SKM-1 (cell line): ENCODE measurements around the gene ITSN2.
"Not testable (repeated sequence)": the region's sequence is repeated elsewhere in the genome, so short reads cannot be mapped to it uniquely, and the experiment has no call there.

ENCODE experiments used
- DNase-seq: peaks from one replicate; lab custom pipeline; 2025; ENCODE audit not compliant: unreplicated experiment; lab: John Stamatoyannopoulos, UW

Gene ITSN2

DNA sequence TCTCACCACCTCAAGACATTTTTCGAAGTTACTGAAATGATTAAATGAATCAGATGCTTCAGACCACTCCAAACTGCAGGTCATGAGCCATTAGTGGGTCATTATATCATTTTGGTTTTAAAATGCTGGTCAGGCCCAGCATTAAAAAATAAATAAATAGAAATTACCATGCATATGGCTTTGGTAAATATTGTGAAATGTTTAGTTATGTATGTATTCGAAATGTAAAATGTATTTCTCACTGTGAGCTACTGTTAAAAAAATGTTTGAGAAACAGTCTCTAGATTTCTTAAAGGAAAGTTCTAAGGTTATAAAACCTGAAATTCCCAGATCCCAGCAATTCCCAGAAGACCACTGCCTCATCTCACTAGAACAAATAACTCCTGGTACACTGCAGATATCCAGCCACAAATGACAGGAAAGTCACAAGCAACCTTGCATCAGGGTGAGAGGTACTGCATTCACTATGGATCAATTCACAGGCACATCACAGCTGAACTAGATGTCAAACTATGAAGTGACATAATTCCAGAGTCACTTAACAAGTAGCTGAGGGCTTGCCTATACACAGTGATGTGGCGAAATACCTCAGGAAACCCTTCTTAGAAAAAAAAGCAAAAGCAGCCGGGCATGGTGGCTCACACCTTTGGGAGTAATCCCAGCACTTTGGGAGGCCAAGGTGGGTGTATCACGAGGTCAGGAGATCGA lies 138.8 kb downstream of the ITSN2 start:
- no peak for DNase-seq

DNA sequence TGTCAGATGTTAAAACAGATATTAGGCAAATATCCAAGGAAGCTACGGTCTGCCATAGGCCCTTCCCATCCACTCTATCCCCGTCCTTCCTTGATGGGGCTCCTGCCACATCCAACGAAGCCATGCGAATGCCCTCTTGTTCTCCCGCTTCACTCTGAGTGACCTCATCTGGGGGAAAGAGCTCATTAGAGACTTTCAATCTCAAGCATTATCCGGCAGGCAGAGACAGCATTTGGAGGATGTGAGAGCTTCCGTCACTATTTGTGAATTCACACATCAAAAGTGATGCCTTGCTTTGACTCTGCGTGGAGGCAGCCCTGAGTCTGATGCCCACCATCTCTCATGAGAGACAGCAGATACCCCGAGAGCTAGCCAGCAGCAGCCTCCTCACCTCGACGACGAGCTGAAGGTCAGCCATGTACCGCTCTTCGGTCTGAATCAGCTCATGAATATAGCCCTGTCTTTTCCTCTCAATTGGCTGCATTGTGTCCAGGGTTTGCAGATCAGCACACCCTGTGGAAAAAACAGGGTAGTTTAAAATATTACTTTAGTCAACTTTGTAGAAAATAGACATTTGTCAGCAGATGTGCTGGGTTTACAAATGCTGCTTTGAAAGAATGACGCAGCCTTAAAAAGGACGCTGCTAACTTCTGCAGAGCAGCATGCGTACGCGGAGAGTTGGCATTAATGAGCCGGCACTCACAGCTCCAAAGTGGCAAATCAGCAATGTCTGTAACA lies 139.6 kb downstream of the ITSN2 start:
- DNase-seq, result no peak

DNA sequence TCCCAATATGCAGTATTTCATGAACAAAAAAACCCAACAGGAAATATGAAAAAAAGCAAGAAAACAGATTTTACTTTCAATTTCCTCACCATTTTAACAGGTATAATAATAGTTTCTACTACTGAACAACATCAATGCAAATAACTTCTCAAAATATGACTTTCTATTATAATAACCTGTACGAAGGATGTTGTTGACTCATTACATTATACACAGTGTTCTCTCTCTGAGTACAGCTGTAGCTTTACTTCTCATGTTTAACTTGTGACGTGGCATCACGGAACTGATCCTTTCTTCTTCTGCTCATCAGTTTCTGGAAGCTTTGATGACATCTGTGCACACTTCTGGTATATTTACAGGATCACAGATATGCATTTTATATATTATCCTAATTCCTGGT lies 145.5 kb downstream of the ITSN2 start:
- no peak for DNase-seq

DNA sequence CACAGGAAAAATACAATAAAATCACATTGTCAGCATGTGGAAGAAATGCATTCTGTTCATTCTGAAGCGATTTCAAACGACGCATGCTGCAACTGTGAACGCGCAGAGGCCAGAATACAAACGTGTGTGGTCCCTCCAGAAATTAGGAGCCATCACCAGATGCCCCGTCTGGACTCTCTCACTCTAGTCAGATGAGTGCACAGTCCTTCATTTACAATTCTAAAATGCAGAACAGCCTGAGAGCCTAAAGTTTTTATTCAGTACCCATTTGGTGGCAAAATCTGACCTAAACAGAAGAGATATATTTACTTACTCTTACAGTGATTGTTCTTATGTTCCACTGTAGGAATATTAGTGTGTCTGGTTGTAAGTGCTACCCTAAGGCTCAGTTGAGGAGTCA lies 148.9 kb downstream of the ITSN2 start:
- DNase-seq, result no peak

DNA sequence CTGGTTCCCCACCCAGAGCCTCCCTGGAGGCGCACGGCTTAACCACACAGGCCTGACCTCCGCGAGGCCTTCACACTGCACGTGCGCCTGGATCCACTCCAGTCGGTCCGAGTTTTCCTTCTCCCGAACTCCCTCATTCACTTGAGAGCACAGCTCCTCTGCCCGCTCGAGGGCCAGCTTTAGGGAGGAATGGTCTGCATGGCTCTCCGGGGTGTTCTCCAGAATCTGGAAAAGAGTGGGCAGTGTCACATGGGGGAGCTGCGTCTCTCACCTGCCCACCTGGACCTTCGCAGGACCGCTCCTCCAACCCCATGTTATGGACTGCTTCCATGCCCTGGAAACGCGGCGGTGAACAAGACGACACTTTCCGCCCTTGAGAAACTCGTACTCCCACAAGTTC lies 149.6 kb downstream of the ITSN2 start:
- DNase-seq, result no peak

DNA sequence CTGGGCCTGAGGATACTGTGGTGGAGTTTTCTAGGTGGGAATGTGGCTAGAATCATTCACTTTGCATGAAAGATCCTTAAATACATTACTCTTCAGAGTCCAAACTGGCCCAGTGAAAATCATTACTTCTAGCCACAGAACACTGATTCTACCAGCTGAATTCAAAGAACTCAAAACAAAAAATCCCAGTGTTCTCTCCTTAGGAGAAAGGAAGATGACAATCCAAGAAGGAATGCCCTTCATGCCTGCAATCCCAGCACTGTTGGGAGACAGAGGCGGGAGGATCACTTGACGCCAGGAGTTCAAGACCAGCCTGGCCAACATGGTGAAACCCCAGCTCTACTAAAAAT lies 150.3 kb downstream of the ITSN2 start:
- DNase-seq, result no peak

DNA sequence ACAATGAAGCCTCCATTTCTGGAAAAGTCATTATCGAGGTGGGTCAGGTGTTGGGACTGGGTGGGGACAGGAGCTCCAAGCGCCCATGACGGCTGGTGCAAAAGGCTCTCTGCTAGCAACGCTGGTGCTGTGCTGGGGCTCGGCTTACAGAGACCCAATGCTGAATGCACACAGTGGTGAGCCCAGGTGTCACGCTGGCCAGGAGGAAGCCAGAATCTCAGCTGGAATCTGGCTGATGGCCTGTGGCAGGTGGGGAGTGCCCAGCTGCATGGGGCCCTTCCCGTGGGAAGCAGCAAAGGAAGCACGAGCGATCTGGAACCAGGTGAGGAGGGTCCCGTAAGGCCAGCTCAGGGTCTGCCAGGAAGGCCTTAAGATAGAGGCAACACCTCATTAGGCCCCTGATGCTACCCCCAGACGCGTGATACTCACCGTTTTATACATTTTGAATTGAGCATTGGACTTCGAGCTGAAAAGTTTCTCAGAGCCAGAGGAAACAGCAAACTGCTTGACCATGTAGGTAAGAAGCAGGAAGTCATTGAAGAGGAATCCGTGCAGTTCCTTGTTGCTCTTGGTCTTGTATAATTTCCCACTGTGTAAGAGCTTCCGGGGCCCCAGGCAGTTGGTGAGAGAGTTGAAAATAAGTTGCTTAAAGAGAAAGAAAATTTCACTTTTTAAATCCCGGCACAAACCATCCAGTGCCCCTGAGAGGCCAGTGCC lies 150.8 kb downstream of the ITSN2 start:
- no peak for DNase-seq

DNA sequence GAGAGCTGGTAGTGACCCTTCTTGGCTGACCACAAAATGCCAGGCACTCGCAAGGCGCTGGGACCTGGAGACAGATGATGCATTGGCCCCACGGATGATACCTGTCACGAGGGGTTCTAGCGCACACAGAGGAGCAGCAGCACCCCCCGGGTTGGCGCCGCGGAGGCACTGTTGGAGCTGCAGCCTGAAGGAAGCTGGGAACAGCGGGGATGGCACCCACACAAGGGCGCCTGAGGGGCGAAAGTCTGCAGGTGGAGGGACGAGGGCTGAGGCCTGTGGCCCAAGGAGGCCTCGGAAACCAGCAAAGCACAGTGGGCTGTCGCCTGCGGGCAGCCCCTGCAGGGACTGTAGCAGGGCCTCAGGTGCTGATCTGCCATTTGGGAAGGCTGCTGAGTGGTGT lies 151.8 kb downstream of the ITSN2 start:
- DNase-seq, result no peak

DNA sequence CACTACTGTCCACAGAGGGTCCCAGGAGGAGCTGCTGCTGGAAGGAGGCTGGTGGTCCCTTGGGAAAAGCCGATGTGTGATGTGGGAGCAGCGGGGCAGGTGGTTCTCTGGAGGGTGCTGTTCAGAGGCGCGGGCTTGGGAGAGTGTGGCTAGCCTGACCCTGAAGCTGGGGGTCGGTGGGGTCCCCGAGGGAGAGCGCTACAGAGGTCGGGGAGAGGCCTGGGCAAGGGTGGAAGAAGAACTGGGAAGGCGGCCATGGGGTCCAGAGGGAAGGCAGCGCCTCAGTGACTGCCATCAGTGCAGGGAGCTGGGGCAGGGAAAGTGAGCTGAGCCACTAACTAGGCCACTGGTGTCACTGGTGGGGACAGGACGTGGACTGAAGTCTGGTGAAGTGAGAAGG lies 153.0 kb downstream of the ITSN2 start:
- DNase-seq, result no peak

DNA sequence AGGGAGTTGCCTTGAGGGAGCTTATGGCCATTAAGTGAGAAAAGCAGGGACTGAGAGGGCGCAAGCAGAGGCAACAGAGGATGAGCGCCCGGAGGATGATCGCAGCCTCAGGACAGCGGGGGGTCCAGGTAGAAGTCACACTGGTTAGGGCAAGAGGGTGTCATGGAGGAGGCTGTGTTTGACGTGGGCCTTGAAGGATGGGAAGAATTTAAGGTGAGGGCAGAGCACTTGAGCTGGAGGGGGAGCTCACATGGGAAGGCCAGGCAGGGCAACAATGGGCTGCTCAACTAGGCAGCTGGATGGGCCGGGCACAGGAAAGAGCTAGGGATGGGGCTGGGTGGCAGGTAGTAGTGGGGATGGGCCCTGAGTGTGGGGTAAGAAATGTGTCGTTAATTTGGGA lies 153.6 kb downstream of the ITSN2 start:
- no peak for DNase-seq

DNA sequence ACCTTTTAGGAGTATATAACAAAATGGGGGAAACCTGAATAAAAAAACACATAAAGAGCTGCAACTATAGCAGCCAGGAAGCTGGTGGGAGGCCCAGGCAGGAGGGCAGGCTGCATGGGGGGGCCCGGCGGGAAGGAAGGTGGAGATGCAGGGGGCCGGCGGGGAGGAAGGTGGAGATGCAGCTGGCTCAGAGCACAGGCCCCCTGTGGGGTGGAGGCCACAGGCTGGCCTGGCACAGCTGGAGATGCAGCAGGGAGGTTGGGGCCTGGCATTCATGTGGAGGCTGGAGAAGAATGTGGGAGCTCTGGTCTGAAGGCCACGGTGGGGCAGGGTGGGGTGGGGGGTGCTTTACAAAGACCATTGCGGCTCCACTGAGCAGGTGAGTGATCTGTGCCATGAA lies 154.1 kb downstream of the ITSN2 start:
- no peak for DNase-seq

DNA sequence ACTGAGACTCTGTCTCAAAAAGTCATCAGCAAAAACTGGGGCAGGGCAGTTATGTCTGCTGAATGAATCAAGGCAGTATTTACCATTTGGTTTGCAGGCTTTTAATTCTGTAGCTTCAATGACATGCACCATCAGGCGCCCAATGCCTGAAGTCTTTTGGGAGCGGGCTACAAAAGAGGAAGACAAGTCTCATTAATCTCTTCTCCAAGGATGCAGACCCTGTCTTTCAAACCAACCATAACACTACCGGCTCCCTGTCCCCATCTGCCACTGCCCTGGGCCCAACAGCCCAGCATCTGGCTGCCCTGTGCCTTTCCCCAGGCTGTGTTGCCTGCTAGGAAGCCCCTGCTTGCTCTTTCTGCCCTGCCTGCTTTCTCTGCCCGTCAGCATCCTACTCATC lies 155.2 kb downstream of the ITSN2 start:
- no peak for DNase-seq

DNA sequence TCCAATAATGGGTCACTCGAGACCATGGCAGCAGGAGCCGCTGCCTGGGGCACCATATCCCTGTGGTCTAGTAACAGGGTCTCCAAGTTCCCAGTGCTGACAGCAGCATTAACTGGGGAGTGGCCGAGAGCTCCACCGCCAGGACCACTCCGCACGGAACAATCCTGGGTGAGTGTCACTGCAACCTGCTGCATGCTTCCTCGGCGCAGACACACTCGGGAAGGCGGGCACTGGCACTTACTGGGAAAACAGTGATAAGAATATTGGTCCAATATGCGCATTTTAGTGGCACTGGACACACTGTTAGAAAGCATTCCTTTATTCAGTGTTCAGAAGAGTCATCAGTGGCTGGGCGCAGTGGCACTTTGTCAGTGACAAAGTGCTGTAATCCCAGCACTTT lies 155.8 kb downstream of the ITSN2 start:
- no peak for DNase-seq

DNA sequence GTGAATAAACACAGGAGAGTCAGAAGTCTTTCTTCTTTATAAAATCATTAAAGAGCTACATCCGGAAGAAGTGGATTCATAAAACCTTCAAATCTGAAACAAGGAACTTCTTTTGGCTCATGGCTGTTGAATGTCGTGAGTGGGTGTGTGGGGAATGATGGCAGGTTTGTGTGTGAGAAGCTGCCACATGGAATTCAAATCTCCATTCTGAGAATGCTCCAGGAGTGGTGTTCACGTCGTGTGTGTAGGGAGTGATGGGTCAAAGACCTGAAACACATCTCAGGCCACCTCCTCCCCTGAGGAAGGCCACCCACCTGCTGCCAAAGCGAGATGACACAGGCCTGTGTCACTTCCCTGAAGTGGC lies 156.6 kb downstream of the ITSN2 start:
- DNase-seq, result no peak

DNA sequence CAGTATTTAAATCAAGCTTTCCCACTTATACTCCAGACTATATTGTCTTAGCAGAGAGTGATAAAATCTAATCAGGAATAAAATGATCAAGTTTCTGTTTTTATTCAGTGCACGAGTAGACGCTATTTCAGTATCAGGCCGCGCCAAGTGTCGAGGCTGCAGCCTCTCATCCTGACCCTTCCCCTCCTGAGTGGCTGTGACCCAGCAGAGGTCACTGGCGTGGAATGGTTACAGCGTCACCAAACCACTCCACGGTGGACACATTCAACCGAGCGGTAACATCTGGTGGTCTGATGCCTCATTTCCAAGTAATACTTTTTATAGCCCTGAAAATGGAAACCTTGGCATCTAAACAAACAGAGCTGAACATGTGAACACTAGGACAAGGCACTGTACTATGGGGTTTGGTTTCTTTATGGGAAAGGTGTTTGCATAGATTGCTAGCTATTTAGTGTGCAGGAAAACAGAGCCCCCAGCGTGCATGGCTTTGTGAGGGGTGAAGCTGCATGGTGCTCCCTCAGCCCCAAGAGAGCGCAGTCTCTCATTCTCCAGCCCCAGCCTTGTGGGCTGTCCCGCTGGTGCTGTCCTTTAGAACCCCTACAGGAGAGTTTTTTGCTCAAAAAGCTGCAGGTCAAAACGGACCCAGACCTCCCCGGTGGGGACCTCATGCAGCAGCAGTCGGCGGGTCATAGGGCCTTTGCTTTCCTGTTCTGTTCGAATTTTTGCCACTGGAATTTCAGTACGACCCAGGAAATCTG lies 157.1 kb downstream of the ITSN2 start:
- no peak for DNase-seq

DNA sequence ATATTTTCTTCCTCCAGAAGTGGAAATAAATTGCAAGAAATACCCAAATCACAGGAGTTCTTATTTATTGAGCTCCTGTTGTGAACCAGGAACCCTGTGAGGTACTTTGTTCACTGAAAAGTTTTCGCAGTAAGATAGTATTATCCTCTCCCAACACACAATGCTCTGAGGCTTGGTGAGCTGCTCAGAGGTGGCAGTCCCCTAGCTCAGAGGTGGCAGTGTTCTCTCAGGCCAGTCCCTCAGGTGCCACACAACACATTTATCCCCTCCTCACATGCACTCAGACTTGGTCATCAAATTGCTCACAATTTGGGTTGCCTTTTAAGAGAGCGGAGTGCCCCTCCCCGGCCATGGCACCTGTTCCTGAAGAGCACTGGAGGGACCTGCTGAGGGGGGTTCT lies 159.5 kb downstream of the ITSN2 start:
- no peak for DNase-seq

DNA sequence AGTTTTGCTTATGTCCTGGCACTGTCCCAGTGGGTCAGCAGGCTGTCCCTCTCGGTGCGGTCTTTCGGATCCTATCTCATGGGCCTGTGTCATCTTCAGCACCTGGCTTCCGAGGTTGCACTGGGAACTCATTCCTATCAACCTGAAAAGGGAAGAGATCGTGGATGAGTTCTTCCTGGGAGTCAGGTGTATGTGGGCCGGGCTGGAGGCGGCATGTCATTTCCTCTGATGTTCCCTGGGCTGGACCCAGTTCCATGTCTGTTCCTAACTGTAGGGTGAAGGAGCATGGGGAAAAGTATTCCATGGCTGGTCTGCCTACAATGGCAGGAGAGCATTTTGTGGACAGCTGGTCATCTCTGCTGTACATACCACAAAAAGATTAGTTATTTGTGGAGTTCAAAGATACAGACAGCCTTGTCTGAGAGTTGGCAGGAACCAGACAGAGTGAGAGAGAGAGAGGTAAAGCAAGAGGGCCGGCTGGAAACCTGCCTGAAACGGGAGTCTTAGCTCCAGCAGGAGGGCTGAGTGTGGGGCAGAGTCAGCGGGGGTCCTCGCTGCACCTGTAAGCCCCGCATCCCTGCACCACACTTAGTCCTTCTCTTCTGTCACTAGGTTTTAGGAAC lies 160.3 kb downstream of the ITSN2 start:
- no peak for DNase-seq

DNA sequence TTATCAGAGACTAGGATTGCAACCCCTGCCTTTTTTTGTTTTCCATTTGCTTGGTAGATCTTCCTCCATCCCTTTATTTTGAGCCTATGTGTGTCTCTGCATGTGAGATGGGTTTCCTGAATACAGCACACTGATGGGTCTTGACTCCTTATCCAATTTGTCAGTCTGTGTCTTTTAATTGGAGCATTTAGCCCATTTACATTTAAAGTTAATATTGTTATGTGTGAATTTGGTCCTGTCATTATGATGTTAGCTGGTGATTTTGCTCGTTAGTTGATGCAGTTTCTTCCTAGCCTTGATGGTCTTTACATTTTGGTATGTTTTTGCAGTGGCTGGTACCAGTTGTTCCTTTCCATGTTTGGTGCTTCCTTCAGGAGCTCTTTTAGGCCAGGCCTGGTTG lies 163.1 kb downstream of the ITSN2 start:
- not testable (repeated sequence) for DNase-seq

DNA sequence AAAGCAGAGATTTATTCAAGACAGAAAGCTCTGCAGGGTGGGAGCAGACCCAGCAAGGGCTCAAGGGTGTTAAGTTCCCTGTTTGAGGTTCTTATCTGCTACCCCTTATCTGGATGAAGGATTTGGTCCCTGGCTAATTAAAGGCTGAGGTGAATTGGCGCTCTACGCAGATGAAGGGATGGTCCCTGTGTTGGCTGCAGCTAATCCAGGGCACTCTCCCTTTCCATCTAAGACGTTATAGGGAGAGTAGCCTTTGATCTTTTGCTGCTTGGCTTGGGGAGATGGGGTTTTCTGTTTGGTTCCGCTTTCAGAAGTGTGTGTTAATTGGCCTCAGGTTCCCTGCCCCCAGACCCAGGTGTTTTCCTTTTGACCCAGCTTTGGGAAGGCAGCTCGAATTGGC lies 168.5 kb downstream of the ITSN2 start:
- no peak for DNase-seq

DNA sequence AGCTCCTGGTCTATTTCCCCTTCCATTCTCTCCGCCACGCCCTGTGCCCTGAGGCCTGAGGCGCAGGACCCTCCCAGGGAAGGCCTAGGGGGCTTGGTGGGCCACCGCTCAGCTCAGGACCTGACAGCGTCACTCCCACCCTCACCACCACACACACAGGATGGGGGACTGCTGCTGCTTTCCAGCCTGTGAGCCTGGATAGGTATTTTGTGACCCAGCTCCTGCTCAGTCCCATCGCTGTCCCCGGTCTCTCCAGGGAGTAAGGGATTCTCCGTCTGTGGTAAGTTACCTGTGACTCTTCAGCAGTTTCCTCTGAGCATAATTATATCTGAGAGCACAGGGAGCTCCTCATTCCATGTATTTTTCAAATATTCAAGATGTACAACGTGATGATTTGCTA lies 169.2 kb downstream of the ITSN2 start:
- DNase-seq, result no peak

DNA sequence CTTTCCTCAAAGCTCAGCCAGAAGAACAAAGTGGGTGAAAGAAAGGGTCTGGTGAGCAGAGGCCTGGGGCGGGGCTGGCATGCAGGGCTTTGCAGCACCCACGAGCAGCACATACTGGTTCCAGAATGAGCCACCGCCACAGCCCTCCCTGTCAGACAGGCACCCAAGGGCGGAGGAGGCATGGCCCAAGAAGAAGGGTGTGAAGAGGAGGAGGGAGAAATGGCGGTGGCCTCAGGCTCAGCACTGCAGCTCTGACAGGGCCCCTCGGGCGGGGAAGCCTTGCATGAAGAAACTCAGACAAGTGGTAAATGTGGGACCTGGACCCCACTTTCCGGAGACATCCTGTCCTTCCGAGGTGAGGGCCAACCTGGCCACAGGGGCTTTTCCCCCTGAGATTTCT lies 169.8 kb downstream of the ITSN2 start:
- DNase-seq, result no peak
